ENCODE data around the gene SLC19A2. TPM values are rescaled to one million over a fixed set of nuclear protein-coding genes. Genes with fewer than 3 reads are reported as not detected.
A peak's percentile ranks its signal among the peaks of the same experiment; 100 is the strongest.

SLC19A2 gene
- total and polyA plus RNA-seq, 2 of the 13 experiments (the other 11 are each of a cell fraction or from before 2014, with no cell fraction given) = 30.4 to 56.0 TPM

DNA sequence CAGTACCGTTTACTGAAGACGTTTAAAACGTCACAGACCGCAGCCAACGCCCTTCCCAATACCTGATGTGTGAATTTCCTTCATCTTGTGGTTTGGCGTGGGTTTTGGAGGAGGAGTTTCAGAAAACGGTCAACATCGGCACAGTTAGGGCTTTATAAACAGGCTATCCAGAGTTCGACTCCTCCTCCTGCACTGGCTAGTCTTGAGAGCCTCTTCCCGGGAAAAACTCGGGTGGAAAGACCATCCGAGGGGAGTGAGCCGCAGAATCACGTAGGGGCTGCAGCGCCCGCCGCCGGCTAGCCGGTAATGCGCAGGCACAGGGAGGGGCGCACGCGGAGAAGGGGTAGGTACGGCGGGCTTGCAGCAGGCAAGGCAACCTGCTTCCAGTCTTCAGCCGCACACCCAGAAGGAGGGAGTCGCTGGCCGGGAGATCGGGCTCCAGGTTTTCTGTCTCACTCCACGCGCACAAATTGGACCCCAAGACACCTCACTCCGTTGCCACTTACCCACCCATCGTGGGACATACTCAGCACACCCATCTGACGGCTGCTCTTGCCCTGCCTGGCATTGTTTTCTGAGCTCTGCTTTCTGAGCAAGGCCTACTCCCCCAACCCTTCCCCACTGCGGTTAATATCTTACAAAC is 25.4 kb downstream of the SLC19A2 start (continued):
- no peak for TF ChIP-seq NR2C2 (CRISPR knock-in tag; IDR thresholded peaks at IDR 0.05; ENCODE audit: borderline replicate concordance)
- TF ChIP-seq, protein P1, sequence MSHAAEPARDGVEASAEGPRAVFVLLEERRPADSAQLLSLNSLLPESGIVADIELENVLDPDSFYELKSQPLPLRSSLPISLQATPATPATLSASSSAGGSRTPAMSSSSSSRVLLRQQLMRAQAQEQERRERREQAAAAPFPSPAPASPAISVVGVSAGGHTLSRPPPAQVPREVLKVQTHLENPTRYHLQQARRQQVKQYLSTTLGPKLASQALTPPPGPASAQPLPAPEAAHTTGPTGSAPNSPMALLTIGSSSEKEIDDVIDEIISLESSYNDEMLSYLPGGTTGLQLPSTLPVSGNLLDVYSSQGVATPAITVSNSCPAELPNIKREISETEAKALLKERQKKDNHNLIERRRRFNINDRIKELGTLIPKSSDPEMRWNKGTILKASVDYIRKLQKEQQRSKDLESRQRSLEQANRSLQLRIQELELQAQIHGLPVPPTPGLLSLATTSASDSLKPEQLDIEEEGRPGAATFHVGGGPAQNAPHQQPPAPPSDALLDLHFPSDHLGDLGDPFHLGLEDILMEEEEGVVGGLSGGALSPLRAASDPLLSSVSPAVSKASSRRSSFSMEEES (CRISPR knock-in tag; IDR thresholded peaks at IDR 0.05) = no peak
- TF ChIP-seq REPIN1 (CRISPR knock-in tag; IDR thresholded peaks at IDR 0.05; ENCODE audit: borderline replicate concordance, low read depth) = no peak
- TF ChIP-seq, protein P2, sequence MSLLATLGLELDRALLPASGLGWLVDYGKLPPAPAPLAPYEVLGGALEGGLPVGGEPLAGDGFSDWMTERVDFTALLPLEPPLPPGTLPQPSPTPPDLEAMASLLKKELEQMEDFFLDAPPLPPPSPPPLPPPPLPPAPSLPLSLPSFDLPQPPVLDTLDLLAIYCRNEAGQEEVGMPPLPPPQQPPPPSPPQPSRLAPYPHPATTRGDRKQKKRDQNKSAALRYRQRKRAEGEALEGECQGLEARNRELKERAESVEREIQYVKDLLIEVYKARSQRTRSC (CRISPR knock-in tag; IDR thresholded peaks at IDR 0.05; ENCODE audit: low read depth) = no peak
- no peak for TF ChIP-seq FOSL1 (CRISPR knock-in tag; IDR thresholded peaks at IDR 0.05; ENCODE audit: borderline replicate concordance)
- no peak for TF ChIP-seq PCBP1 (IDR thresholded peaks at IDR 0.05; ENCODE audit: borderline replicate concordance, low read depth, low read length)
- no peak for TF ChIP-seq FOXM1 (CRISPR knock-in tag; IDR thresholded peaks at IDR 0.05)
- TF ChIP-seq ISX (CRISPR knock-in tag; conservative IDR thresholded peaks at IDR 0.05) = no peak
- TF ChIP-seq ZNF790 (CRISPR knock-in tag; IDR thresholded peaks at IDR 0.05; ENCODE audit: borderline replicate concordance) = no peak
- TF ChIP-seq ZNF274 (CRISPR knock-in tag; IDR thresholded peaks at IDR 0.05) = peak; percentile 51; the same call in 1 of the 2 replicates
- no peak for TF ChIP-seq REL (CRISPR knock-in tag; conservative IDR thresholded peaks at IDR 0.05)
- no peak for TF ChIP-seq SNAPC2 (CRISPR knock-in tag; IDR thresholded peaks at IDR 0.05)
- 0 out of 2 replicates have a peak, but pooled peaks have one; percentile 38 for TF ChIP-seq YEATS4 (CRISPR knock-in tag; IDR thresholded peaks at IDR 0.05; ENCODE audit: borderline replicate concordance)
- TF ChIP-seq ZNF143 (CRISPR knock-in tag; IDR thresholded peaks at IDR 0.05) = no peak
- TF ChIP-seq, protein P3, sequence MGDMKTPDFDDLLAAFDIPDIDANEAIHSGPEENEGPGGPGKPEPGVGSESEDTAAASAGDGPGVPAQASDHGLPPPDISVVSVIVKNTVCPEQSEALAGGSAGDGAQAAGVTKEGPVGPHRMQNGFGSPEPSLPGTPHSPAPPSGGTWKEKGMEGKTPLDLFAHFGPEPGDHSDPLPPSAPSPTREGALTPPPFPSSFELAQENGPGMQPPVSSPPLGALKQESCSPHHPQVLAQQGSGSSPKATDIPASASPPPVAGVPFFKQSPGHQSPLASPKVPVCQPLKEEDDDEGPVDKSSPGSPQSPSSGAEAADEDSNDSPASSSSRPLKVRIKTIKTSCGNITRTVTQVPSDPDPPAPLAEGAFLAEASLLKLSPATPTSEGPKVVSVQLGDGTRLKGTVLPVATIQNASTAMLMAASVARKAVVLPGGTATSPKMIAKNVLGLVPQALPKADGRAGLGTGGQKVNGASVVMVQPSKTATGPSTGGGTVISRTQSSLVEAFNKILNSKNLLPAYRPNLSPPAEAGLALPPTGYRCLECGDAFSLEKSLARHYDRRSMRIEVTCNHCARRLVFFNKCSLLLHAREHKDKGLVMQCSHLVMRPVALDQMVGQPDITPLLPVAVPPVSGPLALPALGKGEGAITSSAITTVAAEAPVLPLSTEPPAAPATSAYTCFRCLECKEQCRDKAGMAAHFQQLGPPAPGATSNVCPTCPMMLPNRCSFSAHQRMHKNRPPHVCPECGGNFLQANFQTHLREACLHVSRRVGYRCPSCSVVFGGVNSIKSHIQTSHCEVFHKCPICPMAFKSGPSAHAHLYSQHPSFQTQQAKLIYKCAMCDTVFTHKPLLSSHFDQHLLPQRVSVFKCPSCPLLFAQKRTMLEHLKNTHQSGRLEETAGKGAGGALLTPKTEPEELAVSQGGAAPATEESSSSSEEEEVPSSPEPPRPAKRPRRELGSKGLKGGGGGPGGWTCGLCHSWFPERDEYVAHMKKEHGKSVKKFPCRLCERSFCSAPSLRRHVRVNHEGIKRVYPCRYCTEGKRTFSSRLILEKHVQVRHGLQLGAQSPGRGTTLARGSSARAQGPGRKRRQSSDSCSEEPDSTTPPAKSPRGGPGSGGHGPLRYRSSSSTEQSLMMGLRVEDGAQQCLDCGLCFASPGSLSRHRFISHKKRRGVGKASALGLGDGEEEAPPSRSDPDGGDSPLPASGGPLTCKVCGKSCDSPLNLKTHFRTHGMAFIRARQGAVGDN (CRISPR knock-in tag; IDR thresholded peaks at IDR 0.05) = peak; percentile 78
- no peak for TF ChIP-seq CENPX (CRISPR knock-in tag; IDR thresholded peaks at IDR 0.05)
- TF ChIP-seq, protein P4, sequence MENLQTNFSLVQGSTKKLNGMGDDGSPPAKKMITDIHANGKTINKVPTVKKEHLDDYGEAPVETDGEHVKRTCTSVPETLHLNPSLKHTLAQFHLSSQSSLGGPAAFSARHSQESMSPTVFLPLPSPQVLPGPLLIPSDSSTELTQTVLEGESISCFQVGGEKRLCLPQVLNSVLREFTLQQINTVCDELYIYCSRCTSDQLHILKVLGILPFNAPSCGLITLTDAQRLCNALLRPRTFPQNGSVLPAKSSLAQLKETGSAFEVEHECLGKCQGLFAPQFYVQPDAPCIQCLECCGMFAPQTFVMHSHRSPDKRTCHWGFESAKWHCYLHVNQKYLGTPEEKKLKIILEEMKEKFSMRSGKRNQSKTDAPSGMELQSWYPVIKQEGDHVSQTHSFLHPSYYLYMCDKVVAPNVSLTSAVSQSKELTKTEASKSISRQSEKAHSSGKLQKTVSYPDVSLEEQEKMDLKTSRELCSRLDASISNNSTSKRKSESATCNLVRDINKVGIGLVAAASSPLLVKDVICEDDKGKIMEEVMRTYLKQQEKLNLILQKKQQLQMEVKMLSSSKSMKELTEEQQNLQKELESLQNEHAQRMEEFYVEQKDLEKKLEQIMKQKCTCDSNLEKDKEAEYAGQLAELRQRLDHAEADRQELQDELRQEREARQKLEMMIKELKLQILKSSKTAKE (CRISPR knock-in tag; IDR thresholded peaks at IDR 0.05; ENCODE audit: borderline replicate concordance) = no peak
- no peak for TF ChIP-seq PAX8 (CRISPR knock-in tag; IDR thresholded peaks at IDR 0.05; ENCODE audit: borderline replicate concordance)
- peak; percentile 34; the same call in 1 of the 2 replicates for TF ChIP-seq KMT2B (CRISPR knock-in tag; IDR thresholded peaks at IDR 0.05)
- TF ChIP-seq CCDC6 (CRISPR knock-in tag; IDR thresholded peaks at IDR 0.05) = no peak
- no peak for TF ChIP-seq ZNF563 (CRISPR knock-in tag; IDR thresholded peaks at IDR 0.05)
- TF ChIP-seq ZFP36L2 (CRISPR knock-in tag; IDR thresholded peaks at IDR 0.05) = no peak
- no peak for TF ChIP-seq ISL2 (CRISPR knock-in tag; IDR thresholded peaks at IDR 0.05)

Data from HepG2 (cell line).